Suprapubic skin (tissue), 4 donors: ENCODE data around the gene REPIN1.

Source experiments
- CTCF ChIP-seq, 2 donors: fragments of 200-600 bp in 1 of 2; fragments of 450-650 bp in 1 of 2; sonication (generic) in 1 of 2; IDR thresholded peaks; one replicate each; pipeline ENCODE4 v1.5.1; 2016 to 2019; ENCODE audit warnings: antibody characterized with exemption in 2 of 2, mild to moderate bottlenecking in 1 of 2, moderate library complexity in 1 of 2
- EP300 ChIP-seq: sonication (generic); formaldehyde crosslinking; IDR thresholded peaks from one replicate; pipeline ENCODE4 v1.6.1; 2017; ENCODE audit warnings: antibody characterized with exemption
- POLR2AphosphoS5 ChIP-seq, 3 donors: sonication (generic); formaldehyde crosslinking; IDR thresholded peaks; one replicate each; pipeline ENCODE4 v1.6.1; 2017; ENCODE audit warnings: antibody characterized with exemption in 3 of 3

- no peak for TF ChIP-seq CTCF (IDR thresholded peaks at IDR 0.05)
- TF ChIP-seq EP300 = no peak
- TF ChIP-seq POLR2AphosphoS5 (IDR thresholded peaks at IDR 0.05) = no peak
Measured at GRCh38 chr7:150415161-150416153, 46.8 kb downstream of the REPIN1 start.
